Omental fat pad (tissue), 4 donors: Measurements from ENCODE around the gene F2. TPM values are rescaled to one million over a fixed set of nuclear protein-coding genes. Genes with fewer than 3 reads are reported as not detected.

Experiments used
- ATAC-seq: fragments of 150-250 bp; one replicate; pipeline ENCODE4 v1.9.1; 2016; ENCODE audit warnings: mild to moderate bottlenecking, moderate library complexity; ENCODE audit not compliant: low FRiP score
- DNase-seq: peaks from one replicate; pipeline ENCODE4 v3.0.0-alpha.2; 2019; ENCODE audit warnings: low spot score
- small RNA-seq: library from RNA; depleted of rRNA; stranded (forward); fragments of <200 nt; gene quantifications from one replicate; pipeline ENCODE3, GENCODE V24; 2016
- total RNA-seq, 4 donors: library from RNA; depleted of rRNA; stranded (reverse); fragments of >200 nt; gene quantifications; one replicate each; pipeline ENCODE4 v1.1.0, GENCODE V29; 2016
- TF ChIP-seq, protein P1 (sequence below), 3 donors: fragments of 450-650 bp; IDR thresholded peaks; one replicate each; pipeline ENCODE4 v1.5.1; 2016 to 2017; ENCODE audit warnings: antibody characterized with exemption in 3 of 3, mild to moderate bottlenecking in 3 of 3, moderate library complexity in 2 of 3

Gene F2
- total RNA-seq, 4 donors from 2014 or later: not detected

GRCh38 chr11:46761807-46762206 lies 42.8 kb downstream of the F2 start:
- DNase-seq: no peak
- ATAC-seq: no peak
- TF ChIP-seq, protein P1, sequence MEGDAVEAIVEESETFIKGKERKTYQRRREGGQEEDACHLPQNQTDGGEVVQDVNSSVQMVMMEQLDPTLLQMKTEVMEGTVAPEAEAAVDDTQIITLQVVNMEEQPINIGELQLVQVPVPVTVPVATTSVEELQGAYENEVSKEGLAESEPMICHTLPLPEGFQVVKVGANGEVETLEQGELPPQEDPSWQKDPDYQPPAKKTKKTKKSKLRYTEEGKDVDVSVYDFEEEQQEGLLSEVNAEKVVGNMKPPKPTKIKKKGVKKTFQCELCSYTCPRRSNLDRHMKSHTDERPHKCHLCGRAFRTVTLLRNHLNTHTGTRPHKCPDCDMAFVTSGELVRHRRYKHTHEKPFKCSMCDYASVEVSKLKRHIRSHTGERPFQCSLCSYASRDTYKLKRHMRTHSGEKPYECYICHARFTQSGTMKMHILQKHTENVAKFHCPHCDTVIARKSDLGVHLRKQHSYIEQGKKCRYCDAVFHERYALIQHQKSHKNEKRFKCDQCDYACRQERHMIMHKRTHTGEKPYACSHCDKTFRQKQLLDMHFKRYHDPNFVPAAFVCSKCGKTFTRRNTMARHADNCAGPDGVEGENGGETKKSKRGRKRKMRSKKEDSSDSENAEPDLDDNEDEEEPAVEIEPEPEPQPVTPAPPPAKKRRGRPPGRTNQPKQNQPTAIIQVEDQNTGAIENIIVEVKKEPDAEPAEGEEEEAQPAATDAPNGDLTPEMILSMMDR (IDR thresholded peaks at IDR 0.05): no peak

- TF ChIP-seq, protein P1 (IDR thresholded peaks at IDR 0.05): no peak
- DNase-seq (no peak), ATAC-seq (no peak)
These were observed 43.2 kb downstream of the F2 start for GRCh38 chr11:46762248-46762647.

GRCh38 chr11:46766656-46767055 lies 47.6 kb downstream of the F2 start:
- ATAC-seq: no peak
- DNase-seq: no peak
- TF ChIP-seq, protein P1 (IDR thresholded peaks at IDR 0.05): no peak

DNA sequence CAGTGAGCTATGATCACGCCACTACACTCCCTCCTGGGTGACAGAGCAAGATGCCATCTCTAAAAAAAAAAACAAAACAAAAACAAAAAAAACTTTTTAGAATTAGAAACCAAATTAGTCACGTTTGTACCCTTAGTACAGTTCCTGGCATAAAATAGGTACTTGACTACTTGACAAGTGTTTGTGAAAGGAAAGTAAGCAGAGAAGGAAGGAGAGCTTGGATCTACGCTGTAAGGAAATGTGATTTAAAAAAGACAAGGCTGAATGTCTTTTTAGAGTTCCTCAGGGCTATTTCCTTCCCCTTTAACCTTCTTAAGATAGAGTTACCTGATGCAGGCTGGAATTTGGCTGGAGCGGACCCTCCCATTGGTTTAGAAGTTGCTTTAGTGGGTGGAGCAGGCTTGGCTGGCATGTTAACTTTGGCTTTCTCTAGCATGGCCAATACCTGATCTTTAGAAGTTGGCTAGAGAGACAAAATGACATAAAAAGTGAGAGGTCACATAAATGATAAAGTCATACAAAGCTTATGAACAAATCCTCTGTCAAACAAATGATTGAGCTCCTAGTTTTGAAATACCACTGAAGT lies 50.7 kb downstream of the F2 start:
- no peak for DNase-seq

GRCh38 chr11:46776878-46777277 lies 57.9 kb downstream of the F2 start:
- ATAC-seq (no peak), DNase-seq (no peak)
- TF ChIP-seq, protein P1 (IDR thresholded peaks at IDR 0.05): no peak

More for the DNA sequence above, 50.7 kb downstream of the F2 start:
- TF ChIP-seq, protein P1 (IDR thresholded peaks at IDR 0.05): no peak
- no peak for ATAC-seq

GRCh38 chr11:46778416-46778815 lies 59.4 kb downstream of the F2 start:
- no peak for ATAC-seq
- no peak for DNase-seq
- TF ChIP-seq, protein P1 (IDR thresholded peaks at IDR 0.05): no peak

Small RNAs within 50 kb of the gene (small RNA-seq; reads per million reads assigned to genes)
- gene MIR5582 (not detected), gene RF00573 (not detected), gene SNORD67 (97.2 reads per million, percentile 96 among the genes with 10 or more reads in this experiment)

Other genes with a start within 250 kb of the F2 start
- 10 to 100 TPM; 19.2 to 41.0 (median 23.5) TPM for gene AMBRA1, start 125.2 kb upstream of the F2 start, total RNA-seq
- gene HARBI1, start 102.0 kb upstream of the F2 start, total RNA-seq: 1 to 10 TPM; 1.4 to 4.0 (median 2.7) TPM
- gene ATG13, start 101.7 kb upstream of the F2 start, total RNA-seq: 100 to 1,000 TPM in 1 of 4 donors, 10 to 100 TPM in 3; 73.7 to 137 (median 83.3) TPM
- gene ARHGAP1, start 18.6 kb upstream of the F2 start, total RNA-seq: 10 to 100 TPM; 34.6 to 69.2 (median 42.6) TPM
- gene ZNF408, start 18.2 kb upstream of the F2 start, total RNA-seq: 10 to 100 TPM in 1 of 4 donors, 1 to 10 TPM in 3; 4.3 to 12.2 (median 7.9) TPM
- gene CKAP5, start 127.1 kb downstream of the F2 start, total RNA-seq: 10 to 100 TPM; 27.2 to 37.0 (median 31.6) TPM
- gene LRP4, start 199.3 kb downstream of the F2 start, total RNA-seq: 1 to 10 TPM; 1.6 to 4.3 (median 3.3) TPM
- gene CSTPP1, start 217.5 kb downstream of the F2 start, total RNA-seq: 10 to 100 TPM in 2 of 4 donors, 1 to 10 TPM in 2; 9.8 to 14.3 (median 11.1) TPM